Activated CD8-positive, alpha-beta T cell treated with anti-CD3 and anti-CD28 coated beads, Interleukin-2, amount 10 ng/mL, durations not matched to agents 7 days and 5 days (primary cell): Measurements from ENCODE around the gene SUN1. TPM values are rescaled to one million over a fixed set of nuclear protein-coding genes. Genes with fewer than 3 reads are reported as not detected.
"Not testable (repeated sequence)": the region's sequence is repeated elsewhere in the genome, so short reads cannot be mapped to it uniquely, and the experiment has no call there.

Experiments used
- ATAC-seq: fragments of 150-1000 bp; cut with Tn5 transposase; one replicate; pipeline ENCODE4 v1.10.0; 2021; ENCODE audit warnings: moderate library complexity
- CTCF ChIA-PET: fragments of 350-600 bp; sonication (Branson Sonifier 250); formaldehyde crosslinking; loops from one replicate; lab custom pipeline; 2021; ENCODE audit warnings: antibody characterized with exemption; lab: Charles Lee
- POLR2A ChIA-PET: fragments of 350-600 bp; sonication (Branson Sonifier 250); formaldehyde crosslinking; loops from one replicate; lab custom pipeline; 2021; ENCODE audit warnings: antibody characterized with exemption; lab: Charles Lee
- DNase-seq: peaks from one replicate; pipeline ENCODE4 v3.0.0-alpha.2; 2020
- H3K27ac Mint-ChIP-seq: one replicate; pipeline ENCODE4 v1.8.0; 2021; ENCODE audit warnings: mild to moderate bottlenecking, mixed read lengths
- H3K27me3 Mint-ChIP-seq: one replicate; pipeline ENCODE4 v1.8.0; 2021; ENCODE audit warnings: low read depth, mixed read lengths
- H3K36me3 Mint-ChIP-seq: one replicate; pipeline ENCODE4 v1.8.0; 2021; ENCODE audit warnings: low read depth, mixed read lengths
- H3K4me1 Mint-ChIP-seq: one replicate; pipeline ENCODE4 v1.8.0; 2021; ENCODE audit warnings: low read depth, mixed read lengths
- H3K4me3 Mint-ChIP-seq: one replicate; pipeline ENCODE4 v1.8.0; 2021; ENCODE audit warnings: mild to moderate bottlenecking, mixed read lengths
- H3K9me3 Mint-ChIP-seq: one replicate; pipeline ENCODE4 v1.8.0; 2022; ENCODE audit warnings: mixed read lengths; ENCODE audit not compliant: insufficient read depth
- total RNA-seq, 2 experiments: library from RNA; stranded (reverse); gene quantifications; one replicate each; pipeline ENCODE4 v1.2.3, GENCODE V29; 2021

The SUN1 gene
- total RNA-seq, 2 experiments from 2014 or later = 38.4 to 39.7 TPM

GRCh38 chr7:794671-795329 lies 37.5 kb upstream of the SUN1 start:
- peaks cover 2% of the 10 kb centered on the region for H3K36me3 Mint-ChIP-seq
- no peak for ATAC-seq
- no peak for DNase-seq
- no peaks in the 10 kb centered on the region for H3K4me1 Mint-ChIP-seq
- no peaks in the 10 kb centered on the region for H3K9me3 Mint-ChIP-seq
- H3K4me3 Mint-ChIP-seq = no peak overlapping the region
- CTCF ChIA-PET = no interaction called here
- no peak overlapping the region for H3K27ac Mint-ChIP-seq
- H3K27me3 Mint-ChIP-seq = no peaks in the 10 kb centered on the region
- POLR2A ChIA-PET = no interaction called here

- H3K36me3 Mint-ChIP-seq, H3K4me1 Mint-ChIP-seq, ATAC-seq, H3K27ac Mint-ChIP-seq, H3K9me3 Mint-ChIP-seq, CTCF ChIA-PET, POLR2A ChIA-PET, DNase-seq, H3K27me3 Mint-ChIP-seq, H3K4me3 Mint-ChIP-seq: not testable (repeated sequence)
Measured at GRCh38 chr7:796434-797169, 35.7 kb upstream of the SUN1 start.

GRCh38 chr7:798921-799470 lies 33.3 kb upstream of the SUN1 start:
- H3K4me1 Mint-ChIP-seq = no peaks in the 10 kb centered on the region
- H3K36me3 Mint-ChIP-seq = no peaks in the 10 kb centered on the region
- CTCF ChIA-PET = no interaction called here
- no peaks in the 10 kb centered on the region for H3K9me3 Mint-ChIP-seq
- H3K27me3 Mint-ChIP-seq = no peaks in the 10 kb centered on the region
- POLR2A ChIA-PET = no interaction called here
- DNase-seq (no peak), ATAC-seq (no peak)
- no peak overlapping the region for H3K27ac Mint-ChIP-seq
- H3K4me3 Mint-ChIP-seq = no peak overlapping the region

- Mint-ChIP-seq H3K27ac (no peak overlapping the region), H3K4me1 (no peaks in the 10 kb centered on the region), H3K9me3 (no peaks in the 10 kb centered on the region), H3K27me3 (no peaks in the 10 kb centered on the region), H3K36me3 (no peaks in the 10 kb centered on the region), H3K4me3 (no peak overlapping the region)
- ATAC-seq (no peak), DNase-seq (no peak)
- CTCF ChIA-PET = no interaction called here
- POLR2A ChIA-PET = interaction anchor here (0.7 kb wide), 1 partner anchor 16 kb away, joined by 3 read pairs; no protein-coding TSS in a partner anchor
Measured at GRCh38 chr7:800692-801091, 31.6 kb upstream of the SUN1 start.

GRCh38 chr7:801351-801750 lies 30.9 kb upstream of the SUN1 start:
- H3K36me3 Mint-ChIP-seq, CTCF ChIA-PET, H3K9me3 Mint-ChIP-seq, H3K4me1 Mint-ChIP-seq, DNase-seq, H3K27me3 Mint-ChIP-seq, H3K4me3 Mint-ChIP-seq, POLR2A ChIA-PET, H3K27ac Mint-ChIP-seq, ATAC-seq: not testable (repeated sequence)

- no peaks in the 10 kb centered on the region for H3K4me1 Mint-ChIP-seq
- ATAC-seq (no peak), DNase-seq (no peak)
- H3K9me3 Mint-ChIP-seq = no peaks in the 10 kb centered on the region
- H3K27ac Mint-ChIP-seq = no peak overlapping the region
- no peaks in the 10 kb centered on the region for H3K36me3 Mint-ChIP-seq
- ChIA-PET CTCF (interaction anchor here (0.9 kb wide), 1 partner anchor 9 kb away, joined by 3 read pairs; no protein-coding TSS in a partner anchor), POLR2A (no interaction called here)
- no peak overlapping the region for H3K4me3 Mint-ChIP-seq
- H3K27me3 Mint-ChIP-seq = no peaks in the 10 kb centered on the region
Measured at GRCh38 chr7:801940-802381, 30.3 kb upstream of the SUN1 start.

GRCh38 chr7:802500-803242 lies 29.6 kb upstream of the SUN1 start:
- H3K27me3 Mint-ChIP-seq = no peaks in the 10 kb centered on the region
- ChIA-PET POLR2A (no interaction called here), CTCF (interaction anchor here (0.9 kb wide), 1 partner anchor 8 kb away, joined by 3 read pairs; no protein-coding TSS in a partner anchor)
- H3K9me3 Mint-ChIP-seq = no peaks in the 10 kb centered on the region
- ATAC-seq (no peak), DNase-seq (no peak)
- H3K4me1 Mint-ChIP-seq = no peaks in the 10 kb centered on the region
- no peak overlapping the region for H3K27ac Mint-ChIP-seq
- no peak overlapping the region for H3K4me3 Mint-ChIP-seq
- no peaks in the 10 kb centered on the region for H3K36me3 Mint-ChIP-seq

- no peak for ATAC-seq
- ChIA-PET POLR2A (no interaction called here), CTCF (no interaction called here)
- Mint-ChIP-seq H3K27ac (no peak overlapping the region), H3K9me3 (no peaks in the 10 kb centered on the region), H3K36me3 (no peaks in the 10 kb centered on the region), H3K4me3 (no peak overlapping the region), H3K4me1 (no peaks in the 10 kb centered on the region), H3K27me3 (peaks cover 4% of the 10 kb centered on the region)
- no peak for DNase-seq
Measured at GRCh38 chr7:803243-803635, 29.0 kb upstream of the SUN1 start.

- CTCF ChIA-PET = not testable (repeated sequence)
Measured at GRCh38 chr7:803796-804195, 28.5 kb upstream of the SUN1 start.

GRCh38 chr7:805261-805660 lies 27.0 kb upstream of the SUN1 start:
- no peak overlapping the region for H3K4me3 Mint-ChIP-seq
- no peak overlapping the region for H3K27ac Mint-ChIP-seq
- H3K4me1 Mint-ChIP-seq = no peaks in the 10 kb centered on the region
- ChIA-PET POLR2A (no interaction called here), CTCF (interaction anchor here (0.6 to 0.7 kb wide), 2 partner anchors 12 to 345 kb away, joined by 3 read pairs; no protein-coding TSS in a partner anchor)
- H3K27me3 Mint-ChIP-seq = peaks cover 13% of the 10 kb centered on the region
- no peak for DNase-seq
- ATAC-seq = no peak
- H3K36me3 Mint-ChIP-seq = peaks cover 2% of the 10 kb centered on the region
- no peaks in the 10 kb centered on the region for H3K9me3 Mint-ChIP-seq

More at GRCh38 chr7:803796-804195, 28.5 kb upstream of the SUN1 start:
- H3K9me3 Mint-ChIP-seq, POLR2A ChIA-PET, H3K4me3 Mint-ChIP-seq, H3K27me3 Mint-ChIP-seq, DNase-seq, H3K36me3 Mint-ChIP-seq, H3K4me1 Mint-ChIP-seq, ATAC-seq, H3K27ac Mint-ChIP-seq: not testable (repeated sequence)

GRCh38 chr7:815284-816216 lies 16.7 kb upstream of the SUN1 start:
- Mint-ChIP-seq H3K4me1 (peaks cover 42% of the 10 kb centered on the region), H3K27me3 (peaks cover 30% of the 10 kb centered on the region), H3K9me3 (no peaks in the 10 kb centered on the region), H3K4me3 (peak overlapping the region; percentile 57), H3K36me3 (peaks cover 9% of the 10 kb centered on the region), H3K27ac (peak overlapping the region; percentile 41)
- ChIA-PET CTCF (interaction anchor here (1.2 to 3.5 kb wide), 3 partner anchors 16 to 58 kb away, joined by 3 to 24 read pairs (median 24); partner anchors contain the start of gene SUN1), POLR2A (interaction anchor here (0.7 to 1.1 kb wide), 2 partner anchors 16 to 27 kb away, joined by 4 to 8 read pairs; partner anchors contain the start of gene SUN1)
- DNase-seq (peak; percentile 27), ATAC-seq (no peak)
